GM19397 (cell line): ENCODE results near the gene RNASE9.
"Not testable (repeated sequence)": the region's sequence is repeated elsewhere in the genome, so short reads cannot be mapped to it uniquely, and the experiment has no call there.

Experiments used
- ATAC-seq: cut with Tn5 transposase; IDR thresholded peaks from one replicate; pipeline ENCODE4 v1.9.1; 2021; ENCODE audit warnings: mild to moderate bottlenecking, moderate library complexity; ENCODE audit not compliant: unreplicated experiment

RNASE9 gene

GRCh38 chr14:20524027-20524426 lies 36.8 kb downstream of the RNASE9 start:
- no peak for ATAC-seq

GRCh38 chr14:20522332-20522731 lies 38.5 kb downstream of the RNASE9 start:
- ATAC-seq, result no peak

GRCh38 chr14:20516921-20517320 lies 43.9 kb downstream of the RNASE9 start:
- ATAC-seq, result no peak

GRCh38 chr14:20515846-20516245 lies 45.0 kb downstream of the RNASE9 start:
- no peak for ATAC-seq

DNA sequence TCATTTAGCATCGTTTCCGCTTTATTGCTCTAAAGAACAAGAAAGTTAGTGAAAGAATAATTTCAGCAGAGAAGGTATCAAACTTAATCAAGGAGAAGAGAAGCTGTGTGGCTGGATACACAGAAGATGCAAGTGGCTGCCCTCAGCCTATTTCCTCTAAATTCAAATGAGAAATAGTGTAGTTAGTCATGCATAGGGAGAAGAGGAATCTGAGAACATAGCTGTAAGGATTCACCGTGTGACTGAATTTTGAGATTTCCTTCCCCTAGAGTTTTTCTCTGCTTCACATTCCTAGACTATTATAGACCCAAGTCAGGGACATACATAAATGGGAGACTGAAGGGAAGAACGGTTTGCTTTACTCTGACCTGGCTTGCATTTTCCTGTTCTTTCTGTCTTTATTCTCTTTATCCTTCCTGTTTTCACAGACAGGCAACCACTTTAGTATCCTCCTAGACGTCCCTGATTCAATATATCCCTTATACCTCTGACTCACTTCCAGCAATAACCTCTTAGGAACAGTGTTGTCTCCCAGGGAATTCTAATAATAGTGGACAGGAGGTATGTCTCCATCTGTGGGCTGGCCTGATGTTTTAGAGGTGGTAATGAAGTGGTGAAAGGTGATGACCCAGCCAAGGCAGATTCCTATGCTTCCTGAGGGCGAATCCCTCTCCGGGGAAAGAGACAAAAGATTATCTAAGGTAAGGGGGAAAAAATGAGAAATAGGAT lies 48.5 kb downstream of the RNASE9 start:
- no peak for ATAC-seq

DNA sequence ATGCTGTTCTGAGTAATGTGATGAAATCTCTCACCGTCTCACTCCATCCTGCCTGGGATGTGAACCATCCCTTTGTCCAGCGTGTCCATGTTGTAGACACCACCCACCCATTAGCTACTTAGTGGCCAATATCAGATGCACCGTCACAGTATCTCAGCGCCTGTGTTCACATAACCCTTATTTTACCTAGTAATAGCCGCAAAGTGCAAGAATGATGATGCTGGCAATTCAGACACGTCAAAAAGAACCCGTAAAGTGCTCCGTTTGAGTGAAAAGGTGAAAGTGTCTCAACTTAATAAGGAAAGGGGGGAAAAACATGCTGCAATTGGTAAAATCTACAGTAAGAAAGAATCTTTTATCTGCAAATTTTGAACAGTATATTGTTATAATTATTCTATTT lies 52.5 kb downstream of the RNASE9 start:
- ATAC-seq, result no peak

DNA sequence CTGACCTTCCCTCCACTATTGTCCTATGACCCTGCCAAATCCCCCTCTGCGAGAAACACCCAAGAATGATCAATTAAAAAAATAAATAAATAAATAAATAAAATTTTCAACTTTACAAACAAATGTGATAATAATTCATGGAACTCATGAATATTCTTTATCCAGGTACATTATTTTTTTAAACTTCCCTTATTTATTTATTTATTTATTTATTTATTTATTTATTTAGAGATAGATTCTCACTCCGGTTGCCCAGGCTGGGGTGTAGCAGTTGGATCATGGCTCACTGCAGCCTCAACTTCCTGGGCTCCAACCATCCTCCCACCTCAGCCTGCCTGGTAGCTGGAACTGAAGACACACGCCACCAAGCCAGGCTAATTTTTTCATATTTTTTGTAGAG lies 53.3 kb downstream of the RNASE9 start:
- not testable (repeated sequence) for ATAC-seq

- ATAC-seq, result not testable (repeated sequence)
Observed at GRCh38 chr14:20506752-20507151, 54.1 kb downstream of the RNASE9 start.

- ATAC-seq, result not testable (repeated sequence)
Observed at GRCh38 chr14:20506276-20506675, 54.6 kb downstream of the RNASE9 start.
